HEK293 (cell line): ENCODE results near the gene TECR.
A peak's percentile ranks its signal among the peaks of the same experiment; 100 is the strongest.

Source experiments
- CTCF ChIA-PET: fragments of 350-600 bp; formaldehyde crosslinking; extraction: SDS; loops from one replicate; lab custom pipeline; 2021; ENCODE audit warnings: antibody characterized with exemption; lab: Yijun Ruan, JAX
- POLR2A ChIA-PET: fragments of 300-600 bp; formaldehyde crosslinking; extraction: SDS; loops from one replicate; lab custom pipeline; 2020; ENCODE audit warnings: antibody characterized with exemption, inconsistent platforms; lab: Yijun Ruan, JAX
- H3K27ac ChIP-seq: fragments of 200-500 bp; sonication (Bioruptor generic); 2 replicates; pipeline ENCODE4 v1.5.1; 2014; ENCODE audit warnings: low read depth, low read length, control low read depth, inconsistent platforms; ENCODE audit errors: extremely low read depth
- H3K36me3 ChIP-seq, 2 experiments: fragments of 200-500 bp in 1 of 2; sonication (Bioruptor generic) in 1 of 2; 1 replicate in 1 of 2; 2 replicates in 1 of 2; pipeline ENCODE4 v1.5.1; 2014 to 2017; ENCODE audit warnings: inconsistent platforms in 2 of 2, low read length in 2 of 2; ENCODE audit not compliant: control insufficient read depth in 2 of 2, insufficient read depth in 1 of 2
- H3K4me1 ChIP-seq: fragments of 200-500 bp; sonication (Bioruptor generic); 2 replicates; pipeline ENCODE4 v1.5.1; 2014; ENCODE audit warnings: mild to moderate bottlenecking, low read length, inconsistent platforms; ENCODE audit not compliant: control insufficient read depth, insufficient read depth
- H3K4me3 ChIP-seq: 2 replicates; pipeline ENCODE4 v1.5.1; 2011; ENCODE audit warnings: low read depth, mild to moderate bottlenecking, control low read depth, low read length, moderate library complexity
- H3K9me3 ChIP-seq: fragments of 200-500 bp; sonication (Bioruptor generic); 2 replicates; pipeline ENCODE4 v1.5.1; 2014; ENCODE audit warnings: low read depth, low read length, inconsistent platforms; ENCODE audit not compliant: control insufficient read depth, insufficient read depth
- CTCF ChIP-seq: fragments of 450-650 bp; formaldehyde crosslinking; IDR thresholded peaks from 2 replicates; pipeline ENCODE4 v1.5.1; 2016; ENCODE audit warnings: missing biosample characterization, missing genetic modification characterization
- GLIS1 ChIP-seq: fragments of 450-650 bp; formaldehyde crosslinking; IDR thresholded peaks from 2 replicates; pipeline ENCODE4 v1.5.1; 2016; ENCODE audit warnings: missing biosample characterization, missing genetic modification characterization
- HOXA7 ChIP-seq: sonication (generic); formaldehyde crosslinking; IDR thresholded peaks from 2 replicates; pipeline ENCODE4 v1.8.1; 2022; ENCODE audit warnings: missing genetic modification reagents, borderline replicate concordance
- HOXD13 ChIP-seq: sonication (generic); formaldehyde crosslinking; IDR thresholded peaks from 2 replicates; pipeline ENCODE4 v1.8.0; 2022; ENCODE audit warnings: missing genetic modification reagents, borderline replicate concordance
- KLF10 ChIP-seq: fragments of 450-650 bp; IDR thresholded peaks from 2 replicates; pipeline ENCODE4 v1.5.1; 2018; ENCODE audit warnings: missing biosample characterization, mild to moderate bottlenecking, missing genetic modification characterization
- PRDM6 ChIP-seq: fragments of 450-650 bp; formaldehyde crosslinking; IDR thresholded peaks from 2 replicates; pipeline ENCODE4 v1.5.1; 2017; ENCODE audit warnings: missing biosample characterization, missing genetic modification characterization
- RBAK ChIP-seq: fragments of 450-650 bp; formaldehyde crosslinking; IDR thresholded peaks from 2 replicates; pipeline ENCODE4 v1.5.1; 2016; ENCODE audit warnings: missing biosample characterization, missing genetic modification characterization
- ZFP69B ChIP-seq: fragments of 450-650 bp; formaldehyde crosslinking; IDR thresholded peaks from 2 replicates; pipeline ENCODE4 v1.5.1; 2016; ENCODE audit warnings: missing biosample characterization, missing genetic modification characterization
- ZNF114 ChIP-seq: fragments of 450-650 bp; formaldehyde crosslinking; IDR thresholded peaks from 2 replicates; pipeline ENCODE4 v1.5.0; 2017; ENCODE audit warnings: missing biosample characterization, missing genetic modification characterization
- ZNF184 ChIP-seq: fragments of 450-650 bp; IDR thresholded peaks from 2 replicates; pipeline ENCODE4 v1.5.1; 2018; ENCODE audit warnings: missing biosample characterization, mild to moderate bottlenecking, missing genetic modification characterization
- ZNF248 ChIP-seq: fragments of 450-650 bp; formaldehyde crosslinking; IDR thresholded peaks from 2 replicates; pipeline ENCODE4 v1.5.1; 2017; ENCODE audit warnings: missing biosample characterization, missing genetic modification characterization
- ZNF266 ChIP-seq: fragments of 450-650 bp; formaldehyde crosslinking; IDR thresholded peaks from 2 replicates; pipeline ENCODE4 v1.5.1; 2016; ENCODE audit warnings: missing biosample characterization, missing genetic modification characterization, low read depth
- ZNF280C ChIP-seq: fragments of 450-650 bp; formaldehyde crosslinking; IDR thresholded peaks from 2 replicates; pipeline ENCODE4 v1.5.1; 2016; ENCODE audit warnings: missing biosample characterization, missing genetic modification characterization
- ZNF302 ChIP-seq: fragments of 450-650 bp; formaldehyde crosslinking; IDR thresholded peaks from 2 replicates; pipeline ENCODE4 v1.5.1; 2016; ENCODE audit warnings: missing biosample characterization, missing genetic modification characterization, low read depth
- ZNF366 ChIP-seq: fragments of 450-650 bp; formaldehyde crosslinking; conservative IDR thresholded peaks from 2 replicates; pipeline ENCODE4 v1.5.1; 2016; ENCODE audit warnings: missing biosample characterization, missing genetic modification characterization
- ZNF530 ChIP-seq: fragments of 450-650 bp; formaldehyde crosslinking; IDR thresholded peaks from 2 replicates; pipeline ENCODE4 v1.5.1; 2016; ENCODE audit warnings: low read depth, missing biosample characterization, missing genetic modification characterization
- ZNF561 ChIP-seq: fragments of 450-650 bp; IDR thresholded peaks from 2 replicates; pipeline ENCODE4 v1.5.1; 2018; ENCODE audit warnings: missing biosample characterization, missing genetic modification characterization, borderline replicate concordance
- ZNF664 ChIP-seq: fragments of 450-650 bp; formaldehyde crosslinking; IDR thresholded peaks from 2 replicates; pipeline ENCODE4 v1.5.1; 2016; ENCODE audit warnings: missing biosample characterization, missing genetic modification characterization
- TF ChIP-seq, protein P1 (sequence below): fragments of 450-650 bp; formaldehyde crosslinking; IDR thresholded peaks from 2 replicates; pipeline ENCODE4 v1.5.1; 2016; ENCODE audit warnings: missing biosample characterization, missing genetic modification characterization
- TF ChIP-seq, protein P2 (sequence below): fragments of 450-650 bp; formaldehyde crosslinking; IDR thresholded peaks from 2 replicates; pipeline ENCODE4 v1.5.1; 2016; ENCODE audit warnings: missing biosample characterization, missing genetic modification characterization

The TECR gene

DNA sequence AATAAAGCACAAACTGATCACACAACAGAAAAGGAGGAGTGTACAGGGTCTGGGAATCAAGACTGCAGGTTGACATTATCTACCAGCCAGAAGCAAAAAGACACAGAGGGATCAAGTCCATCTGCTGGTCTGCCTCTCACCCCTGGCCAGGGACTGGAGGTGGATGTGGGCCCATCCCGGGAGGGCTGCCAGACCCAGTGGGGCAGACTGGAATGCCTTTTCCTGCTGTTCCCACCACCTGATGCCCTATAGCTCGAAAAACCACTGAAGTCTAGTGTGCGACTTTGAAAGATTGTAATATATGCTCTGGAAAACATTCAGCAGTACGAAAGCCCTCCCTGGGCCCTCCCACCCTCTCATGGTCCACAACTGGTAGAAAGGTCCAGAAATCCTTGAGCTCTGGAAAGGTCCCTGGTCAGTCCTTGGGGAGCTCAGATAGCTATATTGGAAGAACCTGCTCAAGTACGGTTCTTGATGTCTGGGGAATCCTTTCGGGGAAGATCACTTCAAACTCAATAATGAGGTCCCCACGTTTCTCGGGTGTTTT, 13.8 kb upstream of the TECR start (continued):
- TF ChIP-seq ZNF280C (tag by site-specific recombination) = no peak
- TF ChIP-seq RBAK (tag by site-specific recombination) = no peak
- no peak for TF ChIP-seq ZNF248 (tag by site-specific recombination)
- no peak for TF ChIP-seq ZNF530 (tag by site-specific recombination)

- Histone ChIP-seq H3K4me3 (peak overlapping the region; percentile 24), H3K9me3 (no peaks in the 10 kb centered on the region), H3K36me3 (peaks cover 3 to 39% of the 10 kb centered on the region in 2 experiments; a peak in 1 of 3 replicates), H3K4me1 (no peaks in the 10 kb centered on the region; the same call in 1 of the 2 replicates), H3K27ac (peak overlapping the region; percentile 20; the same call in 1 of the 2 replicates)
- CTCF ChIA-PET = interaction anchor here (0.7 to 1.1 kb wide), 2 partner anchors 16 to 31 kb away, joined by 3 read pairs; no protein-coding TSS in a partner anchor
- TF ChIP-seq ZFP69B (tag by site-specific recombination) (no peak), KLF10 (no peak), GLIS1 (tag by site-specific recombination) (peak; percentile 30), ZNF366 (tag by site-specific recombination) (no peak), HOXD13 (CRISPR knock-in tag) (no peak), ZNF664 (tag by site-specific recombination) (no peak), ZNF184 (tag by site-specific recombination) (no peak), ZNF302 (tag by site-specific recombination) (no peak), CTCF (peak; percentile 28; the same call in 1 of the 2 replicates), PRDM6 (tag by site-specific recombination) (no peak), ZNF266 (tag by site-specific recombination) (no peak), ZNF114 (tag by site-specific recombination) (no peak), HOXA7 (CRISPR knock-in tag) (no peak), ZNF561 (tag by site-specific recombination) (no peak)
- TF ChIP-seq, protein P1, sequence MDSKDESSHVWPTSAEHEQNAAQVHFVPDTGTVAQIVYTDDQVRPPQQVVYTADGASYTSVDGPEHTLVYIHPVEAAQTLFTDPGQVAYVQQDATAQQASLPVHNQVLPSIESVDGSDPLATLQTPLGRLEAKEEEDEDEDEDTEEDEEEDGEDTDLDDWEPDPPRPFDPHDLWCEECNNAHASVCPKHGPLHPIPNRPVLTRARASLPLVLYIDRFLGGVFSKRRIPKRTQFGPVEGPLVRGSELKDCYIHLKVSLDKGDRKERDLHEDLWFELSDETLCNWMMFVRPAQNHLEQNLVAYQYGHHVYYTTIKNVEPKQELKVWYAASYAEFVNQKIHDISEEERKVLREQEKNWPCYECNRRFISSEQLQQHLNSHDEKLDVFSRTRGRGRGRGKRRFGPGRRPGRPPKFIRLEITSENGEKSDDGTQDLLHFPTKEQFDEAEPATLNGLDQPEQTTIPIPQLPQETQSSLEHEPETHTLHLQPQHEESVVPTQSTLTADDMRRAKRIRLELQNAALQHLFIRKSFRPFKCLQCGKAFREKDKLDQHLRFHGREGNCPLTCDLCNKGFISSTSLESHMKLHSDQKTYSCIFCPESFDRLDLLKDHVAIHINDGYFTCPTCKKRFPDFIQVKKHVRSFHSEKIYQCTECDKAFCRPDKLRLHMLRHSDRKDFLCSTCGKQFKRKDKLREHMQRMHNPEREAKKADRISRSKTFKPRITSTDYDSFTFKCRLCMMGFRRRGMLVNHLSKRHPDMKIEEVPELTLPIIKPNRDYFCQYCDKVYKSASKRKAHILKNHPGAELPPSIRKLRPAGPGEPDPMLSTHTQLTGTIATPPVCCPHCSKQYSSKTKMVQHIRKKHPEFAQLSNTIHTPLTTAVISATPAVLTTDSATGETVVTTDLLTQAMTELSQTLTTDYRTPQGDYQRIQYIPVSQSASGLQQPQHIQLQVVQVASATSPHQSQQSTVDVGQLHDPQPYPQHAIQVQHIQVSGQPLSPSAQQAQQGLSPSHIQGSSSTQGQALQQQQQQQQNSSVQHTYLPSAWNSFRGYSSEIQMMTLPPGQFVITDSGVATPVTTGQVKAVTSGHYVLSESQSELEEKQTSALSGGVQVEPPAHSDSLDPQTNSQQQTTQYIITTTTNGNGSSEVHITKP = no peak
- TF ChIP-seq, protein P2, sequence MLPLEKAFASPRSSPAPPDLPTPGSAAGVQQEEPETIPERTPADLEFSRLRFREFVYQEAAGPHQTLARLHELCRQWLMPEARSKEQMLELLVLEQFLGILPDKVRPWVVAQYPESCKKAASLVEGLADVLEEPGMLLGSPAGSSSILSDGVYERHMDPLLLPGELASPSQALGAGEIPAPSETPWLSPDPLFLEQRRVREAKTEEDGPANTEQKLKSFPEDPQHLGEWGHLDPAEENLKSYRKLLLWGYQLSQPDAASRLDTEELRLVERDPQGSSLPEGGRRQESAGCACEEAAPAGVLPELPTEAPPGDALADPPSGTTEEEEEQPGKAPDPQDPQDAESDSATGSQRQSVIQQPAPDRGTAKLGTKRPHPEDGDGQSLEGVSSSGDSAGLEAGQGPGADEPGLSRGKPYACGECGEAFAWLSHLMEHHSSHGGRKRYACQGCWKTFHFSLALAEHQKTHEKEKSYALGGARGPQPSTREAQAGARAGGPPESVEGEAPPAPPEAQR (tag by site-specific recombination) = no peak
- POLR2A ChIA-PET = interaction anchor here (1.6 to 1.7 kb wide), 2 partner anchors 10 to 12 kb away, joined by 3 to 5 read pairs; no protein-coding TSS in a partner anchor
Observed at GRCh38 chr19:14516048-14516534, 13.3 kb upstream of the TECR start.
